Endothelial cell (in vitro differentiated cells): ENCODE results near the gene EFTUD2. TPM values are rescaled to one million over a fixed set of nuclear protein-coding genes. Genes with fewer than 3 reads are reported as not detected.
"Not testable (repeated sequence)": the region's sequence is repeated elsewhere in the genome, so short reads cannot be mapped to it uniquely, and the experiment has no call there.

Source experiments
- DNase-seq: peaks from one replicate; pipeline ENCODE4 v3.0.0; 2021; ENCODE audit warnings: low spot score
- H3K27ac Mint-ChIP-seq: one replicate; pipeline ENCODE4 v1.8.0; 2021; ENCODE audit warnings: mixed read lengths, inconsistent platforms; ENCODE audit not compliant: unreplicated experiment
- H3K27me3 Mint-ChIP-seq: one replicate; pipeline ENCODE4 v1.8.0; 2021; ENCODE audit warnings: mild to moderate bottlenecking, moderate library complexity, mixed read lengths, inconsistent platforms; ENCODE audit not compliant: unreplicated experiment
- H3K36me3 Mint-ChIP-seq: one replicate; pipeline ENCODE4 v1.8.0; 2021; ENCODE audit warnings: mild to moderate bottlenecking, low read depth, mixed read lengths, inconsistent platforms; ENCODE audit not compliant: unreplicated experiment
- H3K4me1 Mint-ChIP-seq: one replicate; pipeline ENCODE4 v1.8.0; 2021; ENCODE audit warnings: mild to moderate bottlenecking, mixed read lengths, inconsistent platforms; ENCODE audit not compliant: unreplicated experiment
- H3K4me3 Mint-ChIP-seq: one replicate; pipeline ENCODE4 v1.8.0; 2021; ENCODE audit warnings: mild to moderate bottlenecking, mixed read lengths, inconsistent platforms; ENCODE audit not compliant: unreplicated experiment
- H3K9me3 Mint-ChIP-seq: one replicate; pipeline ENCODE4 v1.8.0; 2021; ENCODE audit warnings: mixed read lengths, inconsistent platforms; ENCODE audit not compliant: unreplicated experiment
- CTCF ChIP-seq: fragments of 200-600 bp; sonication (generic); IDR thresholded peaks from one replicate; pipeline ENCODE4 v1.5.0; 2021; ENCODE audit warnings: antibody characterized with exemption; ENCODE audit not compliant: unreplicated experiment
- long read RNA-seq: library from polyadenylated mRNA; unstranded; transcript quantifications from one replicate; pipeline ENCODE4 v2.0.0, GENCODE V29; 2020; ENCODE audit not compliant: unreplicated experiment
- total RNA-seq: library from RNA; stranded (reverse); fragmentation: NEBNext Ultra II Directional; extraction: Animal tissue kit (Norgen Biotek cat#: 25700); gene quantifications from one replicate; pipeline ENCODE4 v1.2.1, GENCODE V29; 2021; ENCODE audit not compliant: unreplicated experiment

Gene EFTUD2
- total RNA-seq: 154 TPM
- long read RNA-seq, full-length matches to known transcripts: 58 of 79 reads
- long read RNA-seq, partial matches to known transcripts: 13 of 79 reads
- long read RNA-seq, other reads (novel, unspliced or antisense): 8 of 79 reads

DNA sequence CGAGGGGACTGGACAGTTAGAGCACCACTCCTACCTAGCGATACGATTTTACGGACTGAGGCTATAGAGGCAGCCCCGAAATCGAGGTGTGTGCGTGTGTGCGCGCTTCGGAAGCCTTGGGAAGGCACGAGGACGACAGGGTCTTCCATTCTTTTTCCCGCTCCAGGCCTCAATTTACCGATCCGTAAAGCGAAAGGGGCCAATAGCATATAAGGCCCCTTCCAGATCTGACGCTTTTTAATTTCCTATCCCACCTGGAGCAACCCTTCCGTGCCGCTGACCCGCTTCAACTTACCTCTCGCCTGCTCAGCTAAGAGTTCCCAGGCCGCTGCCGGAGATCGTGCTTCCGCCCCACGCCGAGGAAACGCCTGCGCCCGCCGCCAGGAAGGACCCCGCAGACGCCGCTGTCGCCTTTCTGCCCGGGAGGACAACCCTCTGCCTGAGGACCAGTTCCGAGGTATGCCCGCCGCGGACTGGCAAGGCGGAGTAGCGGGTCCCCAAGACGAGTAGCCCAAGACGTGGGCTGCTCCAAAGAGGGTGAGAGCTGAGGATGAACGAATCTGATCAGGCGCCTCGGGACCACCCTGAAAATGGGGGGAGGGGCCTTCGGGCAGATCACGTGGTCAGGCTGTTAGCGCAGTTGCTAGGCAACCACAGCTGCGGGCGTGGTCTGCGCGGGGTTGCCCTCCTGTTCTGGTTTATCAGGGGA is at the start of gene EFTUD2:
Gene EFTUD2, minus strand, starts transcription at position 372 of the 709 bp plus-strand sequence. CDS start 4,924 bp downstream, outside the sequence.
- Mint-ChIP-seq H3K27me3 (peaks cover 7% of the 10 kb centered on the region), H3K9me3 (no peaks in the 10 kb centered on the region), H3K36me3 (no peaks in the 10 kb centered on the region), H3K4me3 (peak within 1 kb of the TSS; percentile 93), H3K27ac (peak within 1 kb of the TSS; percentile 95), H3K4me1 (peaks cover 16% of the 10 kb centered on the region)
- no peak for TF ChIP-seq CTCF
- DNase-seq: peak; percentile 90

- TF ChIP-seq CTCF: no peak
- Mint-ChIP-seq H3K27ac (no peak overlapping the region), H3K9me3 (no peaks in the 10 kb centered on the region), H3K27me3 (peaks cover 17% of the 10 kb centered on the region), H3K36me3 (no peaks in the 10 kb centered on the region), H3K4me1 (no peaks in the 10 kb centered on the region), H3K4me3 (peak overlapping the region; percentile 91)
- DNase-seq: no peak
Measured at GRCh38 chr17:44948315-44948795, 49.1 kb upstream of the EFTUD2 start.

DNA sequence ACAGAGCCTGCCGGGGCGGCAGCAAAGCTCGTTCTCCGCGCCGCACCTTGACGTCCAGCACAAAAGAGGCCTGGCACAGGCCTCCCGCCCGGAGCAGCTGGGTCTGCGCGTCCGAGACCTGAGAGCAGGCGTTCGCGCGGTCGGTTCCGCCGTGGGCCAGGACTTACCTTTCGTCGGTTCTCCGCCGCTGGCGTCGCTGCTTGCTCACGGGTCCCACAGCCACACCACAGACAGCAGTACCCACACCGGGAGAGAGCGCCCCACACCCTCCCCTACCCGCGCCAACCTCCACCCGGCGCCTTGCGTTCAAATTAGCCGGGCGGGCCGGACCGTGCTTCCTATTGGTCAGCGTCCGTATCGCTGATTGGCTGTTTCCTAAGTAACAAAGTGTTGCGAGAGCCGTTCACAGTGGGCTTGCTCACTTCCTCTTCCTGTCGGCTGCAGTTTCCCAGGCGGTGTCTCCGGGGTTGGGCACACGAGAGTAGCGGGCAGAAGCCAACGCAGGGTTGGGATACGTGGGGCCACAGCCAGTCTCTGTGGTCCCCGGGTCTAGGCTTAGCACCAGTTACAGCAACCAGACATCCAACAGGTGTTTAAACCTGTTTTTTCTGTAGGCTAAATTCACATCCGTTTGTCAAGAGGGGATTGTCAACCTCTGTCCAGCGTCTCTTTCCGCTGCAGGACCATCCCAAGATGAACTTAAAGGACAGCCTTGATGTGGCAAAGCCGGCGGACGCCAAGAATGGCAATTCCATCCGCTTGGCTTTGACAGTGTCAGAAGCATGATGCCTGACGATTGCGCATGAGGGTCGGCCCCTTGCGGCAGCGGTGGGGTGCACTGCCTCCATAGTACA is 48.4 kb upstream of the EFTUD2 start, which contains the start of gene KIF18B:
Gene KIF18B, minus strand, starts transcription at position 313 of the 854 bp plus-strand sequence. CDS start 11,429 bp downstream, outside the sequence.
- no peaks in the 10 kb centered on the region for H3K36me3 Mint-ChIP-seq
- no peaks in the 10 kb centered on the region for H3K4me1 Mint-ChIP-seq
- peak; percentile 83 for DNase-seq
- peak within 1 kb of the TSS; percentile 86 for H3K27ac Mint-ChIP-seq
- H3K4me3 Mint-ChIP-seq: peak within 1 kb of the TSS; percentile 91
- no peaks in the 10 kb centered on the region for H3K9me3 Mint-ChIP-seq
- H3K27me3 Mint-ChIP-seq: peaks cover 14% of the 10 kb centered on the region
- TF ChIP-seq CTCF: no peak

- H3K9me3 Mint-ChIP-seq, H3K27ac Mint-ChIP-seq, H3K27me3 Mint-ChIP-seq, DNase-seq, H3K36me3 Mint-ChIP-seq, H3K4me3 Mint-ChIP-seq, H3K4me1 Mint-ChIP-seq: not testable (repeated sequence)
Measured at GRCh38 chr17:44945652-44946051, 46.4 kb upstream of the EFTUD2 start.

- no peak for TF ChIP-seq CTCF
- Mint-ChIP-seq H3K4me1 (no peaks in the 10 kb centered on the region), H3K27ac (no peak overlapping the region), H3K27me3 (peaks cover 4% of the 10 kb centered on the region), H3K9me3 (no peaks in the 10 kb centered on the region), H3K36me3 (no peaks in the 10 kb centered on the region), H3K4me3 (no peak overlapping the region)
- no peak for DNase-seq
Measured at GRCh38 chr17:44942456-44942855, 43.2 kb upstream of the EFTUD2 start.
